ENCODE data around the gene PHF2.

PHF2 gene

GRCh38 chr9:93598647-93599241, 22.4 kb downstream of the PHF2 start:
- 0 out of 2 replicates have a peak, but pooled peaks cover 6% of the 10 kb centered on the region for H3K4me1 ChIP-seq (ENCODE audit: low read length)
- H3F3A ChIP-seq (ENCODE audit: insufficient read depth, low read length): no peaks in the 10 kb centered on the region
- no peaks in the 10 kb centered on the region for H3K27me3 ChIP-seq (replicated peaks; ENCODE audit: insufficient read depth, low read length)
- no peaks in the 10 kb centered on the region for H3K36me3 ChIP-seq (replicated peaks; ENCODE audit: insufficient read depth, low read length)
- no peak overlapping the region for H3K4me2 ChIP-seq (ENCODE audit: low read depth, low read length)
- no peak overlapping the region for H3K9ac ChIP-seq (ENCODE audit: low read length)
- H2AFZ ChIP-seq (ENCODE audit: low read length): no peak overlapping the region
- no peak overlapping the region for H3K27ac ChIP-seq (ENCODE audit: low read length)
- TF ChIP-seq EZH2phosphoT487 (IDR thresholded peaks at IDR 0.05; ENCODE audit: low read length): no peak
- no peak for TF ChIP-seq EZH2 (optimal IDR thresholded peaks at IDR 0.05; ENCODE audit: low read depth, low read length)
- TF ChIP-seq CTCF (IDR thresholded peaks at IDR 0.05; ENCODE audit: low read length): no peak
- no peaks in the 10 kb centered on the region for H3K9me3 ChIP-seq (replicated peaks; ENCODE audit: insufficient read depth, low read length)
- H3K9me2 ChIP-seq (replicated peaks; ENCODE audit: insufficient read depth, low read length): no peaks in the 10 kb centered on the region
- H3K4me3 ChIP-seq (ENCODE audit: low read length): no peak overlapping the region
- DNase-seq: no peak
- peaks cover 24% of the 10 kb centered on the region for H3K79me2 ChIP-seq (ENCODE audit: low read length)
- no peaks in the 10 kb centered on the region for H4K20me1 ChIP-seq (ENCODE audit: insufficient read depth, low read length)

- DNase-seq: no peak
- Histone ChIP-seq H4K20me1 (ENCODE audit: insufficient read depth, low read length) (no peaks in the 10 kb centered on the region), H3K79me2 (ENCODE audit: low read length) (peaks cover 22% of the 10 kb centered on the region), H2AFZ (ENCODE audit: low read length) (no peak overlapping the region), H3K27me3 (replicated peaks; ENCODE audit: insufficient read depth, low read length) (no peaks in the 10 kb centered on the region), H3K9me2 (replicated peaks; ENCODE audit: insufficient read depth, low read length) (no peaks in the 10 kb centered on the region), H3K9me3 (replicated peaks; ENCODE audit: insufficient read depth, low read length) (no peaks in the 10 kb centered on the region), H3F3A (ENCODE audit: insufficient read depth, low read length) (no peaks in the 10 kb centered on the region), H3K4me3 (ENCODE audit: low read length) (no peak overlapping the region), H3K36me3 (replicated peaks; ENCODE audit: insufficient read depth, low read length) (no peaks in the 10 kb centered on the region), H3K4me1 (ENCODE audit: low read length) (0 out of 2 replicates have a peak, but pooled peaks cover 6% of the 10 kb centered on the region), H3K27ac (ENCODE audit: low read length) (no peak overlapping the region), H3K4me2 (ENCODE audit: low read depth, low read length) (no peak overlapping the region), H3K9ac (ENCODE audit: low read length) (no peak overlapping the region)
- TF ChIP-seq CTCF (IDR thresholded peaks at IDR 0.05; ENCODE audit: low read length) (no peak), EZH2 (optimal IDR thresholded peaks at IDR 0.05; ENCODE audit: low read depth, low read length) (no peak), EZH2phosphoT487 (IDR thresholded peaks at IDR 0.05; ENCODE audit: low read length) (no peak)
Measured at GRCh38 chr9:93599571-93600403, 23.4 kb downstream of the PHF2 start.

DNA sequence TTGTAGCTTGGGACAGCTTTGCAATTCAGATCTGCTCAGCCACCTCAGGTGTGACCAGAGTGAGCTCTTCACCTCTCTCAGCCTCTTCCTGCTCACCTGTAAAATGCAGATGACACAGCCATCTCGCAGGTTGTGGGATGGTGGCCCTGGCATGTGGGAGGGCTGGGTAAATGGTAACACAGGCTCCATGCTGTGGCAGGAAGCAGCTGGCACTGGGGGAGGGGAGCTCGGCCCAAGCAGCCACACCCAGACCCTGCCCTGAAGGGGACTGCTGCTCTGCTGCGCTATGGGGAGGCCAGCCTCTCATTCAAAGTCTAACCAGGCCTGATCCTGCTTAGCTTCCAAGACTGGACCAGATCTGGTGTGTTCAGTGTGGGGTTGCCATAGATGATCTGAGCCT, 24.1 kb downstream of the PHF2 start:
- no peak overlapping the region for H3K27ac ChIP-seq (ENCODE audit: low read length)
- H3K79me2 ChIP-seq (ENCODE audit: low read length): peaks cover 24% of the 10 kb centered on the region
- H3K36me3 ChIP-seq (replicated peaks; ENCODE audit: insufficient read depth, low read length): no peaks in the 10 kb centered on the region
- H3F3A ChIP-seq (ENCODE audit: insufficient read depth, low read length): no peaks in the 10 kb centered on the region
- no peaks in the 10 kb centered on the region for H3K9me2 ChIP-seq (replicated peaks; ENCODE audit: insufficient read depth, low read length)
- H3K4me2 ChIP-seq (ENCODE audit: low read depth, low read length): no peak overlapping the region
- H3K4me3 ChIP-seq (ENCODE audit: low read length): no peak overlapping the region
- no peak for TF ChIP-seq EZH2phosphoT487 (IDR thresholded peaks at IDR 0.05; ENCODE audit: low read length)
- no peak for TF ChIP-seq EZH2 (optimal IDR thresholded peaks at IDR 0.05; ENCODE audit: low read depth, low read length)
- TF ChIP-seq CTCF (IDR thresholded peaks at IDR 0.05; ENCODE audit: low read length): no peak
- DNase-seq: no peak
- H3K9me3 ChIP-seq (replicated peaks; ENCODE audit: insufficient read depth, low read length): no peaks in the 10 kb centered on the region
- H4K20me1 ChIP-seq (ENCODE audit: insufficient read depth, low read length): no peaks in the 10 kb centered on the region
- no peak overlapping the region for H2AFZ ChIP-seq (ENCODE audit: low read length)
- 0 out of 2 replicates have a peak, but pooled peaks cover 6% of the 10 kb centered on the region for H3K4me1 ChIP-seq (ENCODE audit: low read length)
- H3K9ac ChIP-seq (ENCODE audit: low read length): no peak overlapping the region
- no peaks in the 10 kb centered on the region for H3K27me3 ChIP-seq (replicated peaks; ENCODE audit: insufficient read depth, low read length)
